Breast epithelium (tissue), 4 donors: ENCODE data around the gene EXOG. TPM values are rescaled to one million over a fixed set of nuclear protein-coding genes. Genes with fewer than 3 reads are reported as not detected.

ENCODE experiments used
- DNase-seq, 2 donors: peaks; one replicate each; pipeline ENCODE4 v3.0.0-alpha.2; 2019; ENCODE audit warnings: low spot score in 2 of 2
- H3K27ac ChIP-seq, 2 donors: fragments of 200-600 bp; sonication (generic) in 1 of 2; one replicate each; pipeline ENCODE4 v1.5.1; 2016 to 2019; ENCODE audit warnings: mild to moderate bottlenecking in 1 of 2
- H3K27me3 ChIP-seq, 2 donors: fragments of 200-600 bp; sonication (generic) in 1 of 2; one replicate each; pipeline versions ENCODE4 v1.5.1 to v1.6.0; 2017 to 2019; ENCODE audit warnings: control low read depth in 1 of 2, mild to moderate bottlenecking in 1 of 2
- H3K36me3 ChIP-seq: fragments of 200-600 bp; one replicate; pipeline ENCODE4 v1.5.1; 2019
- H3K4me1 ChIP-seq, 2 donors: fragments of 200-600 bp; sonication (generic); one replicate each; pipeline ENCODE4 v1.5.1; 2016 to 2019; ENCODE audit warnings: control low read depth in 1 of 2
- H3K4me3 ChIP-seq, 3 donors: fragments of 200-600 bp; sonication (generic); 1 replicate in 2 of 3; 2 replicates in 1 of 3; pipeline ENCODE4 v1.5.1; 2016 to 2019; ENCODE audit warnings: mild to moderate bottlenecking in 3 of 3, moderate library complexity in 2 of 3
- H3K9me3 ChIP-seq, 2 donors: fragments of 200-600 bp; sonication (generic) in 1 of 2; one replicate each; pipeline ENCODE4 v1.5.1; 2016 to 2019; ENCODE audit warnings: control low read depth in 1 of 2
- POLR2A ChIP-seq: fragments of 450-650 bp; IDR thresholded peaks from one replicate; pipeline ENCODE4 v1.6.1; 2016; ENCODE audit warnings: antibody characterized with exemption, mild to moderate bottlenecking, moderate library complexity
- POLR2AphosphoS5 ChIP-seq, 3 donors: sonication (generic); formaldehyde crosslinking; IDR thresholded peaks; one replicate each; pipeline ENCODE4 v1.6.1; 2017; ENCODE audit warnings: antibody characterized with exemption in 3 of 3
- intact Hi-C: fragments of 100-400 bp; cut with DNase I; formaldehyde crosslinking; loops from one replicate; pipeline ENCODE4 v1.15.1; 2023; ENCODE audit warnings: low total_unique reads
- total RNA-seq, 3 donors: library from RNA; depleted of rRNA; stranded (reverse); fragments of >200 nt; gene quantifications; one replicate each; pipeline ENCODE4 v1.1.0, GENCODE V29; 2016
- TF ChIP-seq, protein P1 (sequence below), 3 donors: fragments of 450-650 bp; IDR thresholded peaks; one replicate each; pipeline ENCODE4 v1.5.1; 2016 to 2017; ENCODE audit warnings: antibody characterized with exemption in 3 of 3, mild to moderate bottlenecking in 3 of 3, moderate library complexity in 3 of 3

The EXOG gene
- total RNA-seq, 3 donors from 2014 or later: 7.5 to 10.2 (median 8.8) TPM

DNA sequence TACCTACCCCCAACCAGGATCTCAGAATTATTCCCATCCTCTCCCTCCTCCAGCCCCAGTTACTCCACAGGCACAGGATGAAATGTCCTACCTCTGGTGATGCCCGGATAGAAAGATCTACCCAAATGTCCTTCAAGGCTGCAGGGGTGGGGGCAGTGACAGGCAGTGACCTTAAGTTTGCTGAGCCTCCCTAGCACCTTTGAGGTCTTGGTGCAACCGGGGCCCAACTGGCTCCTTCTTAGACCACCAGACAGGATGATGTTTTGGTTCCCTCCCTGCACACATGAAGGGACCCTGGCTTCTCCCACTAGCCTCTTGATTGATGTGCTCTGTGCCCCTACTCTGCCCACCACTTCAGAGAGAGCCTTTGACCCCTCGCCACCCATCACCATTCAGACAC lies 36.4 kb downstream of the EXOG start:
- no peak for TF ChIP-seq POLR2AphosphoS5 (IDR thresholded peaks at IDR 0.05)
- TF ChIP-seq, protein P1, sequence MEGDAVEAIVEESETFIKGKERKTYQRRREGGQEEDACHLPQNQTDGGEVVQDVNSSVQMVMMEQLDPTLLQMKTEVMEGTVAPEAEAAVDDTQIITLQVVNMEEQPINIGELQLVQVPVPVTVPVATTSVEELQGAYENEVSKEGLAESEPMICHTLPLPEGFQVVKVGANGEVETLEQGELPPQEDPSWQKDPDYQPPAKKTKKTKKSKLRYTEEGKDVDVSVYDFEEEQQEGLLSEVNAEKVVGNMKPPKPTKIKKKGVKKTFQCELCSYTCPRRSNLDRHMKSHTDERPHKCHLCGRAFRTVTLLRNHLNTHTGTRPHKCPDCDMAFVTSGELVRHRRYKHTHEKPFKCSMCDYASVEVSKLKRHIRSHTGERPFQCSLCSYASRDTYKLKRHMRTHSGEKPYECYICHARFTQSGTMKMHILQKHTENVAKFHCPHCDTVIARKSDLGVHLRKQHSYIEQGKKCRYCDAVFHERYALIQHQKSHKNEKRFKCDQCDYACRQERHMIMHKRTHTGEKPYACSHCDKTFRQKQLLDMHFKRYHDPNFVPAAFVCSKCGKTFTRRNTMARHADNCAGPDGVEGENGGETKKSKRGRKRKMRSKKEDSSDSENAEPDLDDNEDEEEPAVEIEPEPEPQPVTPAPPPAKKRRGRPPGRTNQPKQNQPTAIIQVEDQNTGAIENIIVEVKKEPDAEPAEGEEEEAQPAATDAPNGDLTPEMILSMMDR (IDR thresholded peaks at IDR 0.05): no peak
- TF ChIP-seq POLR2A: no peak
- Histone ChIP-seq H3K9me3 (no peaks in the 10 kb centered on the region), H3K27me3 (no peaks in the 10 kb centered on the region), H3K4me1 (no peaks in the 10 kb centered on the region), H3K36me3 (peaks cover 3% of the 10 kb centered on the region), H3K4me3 (no peak overlapping the region), H3K27ac (no peak overlapping the region)
- no peak for DNase-seq
- intact Hi-C loops: no loop called here

DNA sequence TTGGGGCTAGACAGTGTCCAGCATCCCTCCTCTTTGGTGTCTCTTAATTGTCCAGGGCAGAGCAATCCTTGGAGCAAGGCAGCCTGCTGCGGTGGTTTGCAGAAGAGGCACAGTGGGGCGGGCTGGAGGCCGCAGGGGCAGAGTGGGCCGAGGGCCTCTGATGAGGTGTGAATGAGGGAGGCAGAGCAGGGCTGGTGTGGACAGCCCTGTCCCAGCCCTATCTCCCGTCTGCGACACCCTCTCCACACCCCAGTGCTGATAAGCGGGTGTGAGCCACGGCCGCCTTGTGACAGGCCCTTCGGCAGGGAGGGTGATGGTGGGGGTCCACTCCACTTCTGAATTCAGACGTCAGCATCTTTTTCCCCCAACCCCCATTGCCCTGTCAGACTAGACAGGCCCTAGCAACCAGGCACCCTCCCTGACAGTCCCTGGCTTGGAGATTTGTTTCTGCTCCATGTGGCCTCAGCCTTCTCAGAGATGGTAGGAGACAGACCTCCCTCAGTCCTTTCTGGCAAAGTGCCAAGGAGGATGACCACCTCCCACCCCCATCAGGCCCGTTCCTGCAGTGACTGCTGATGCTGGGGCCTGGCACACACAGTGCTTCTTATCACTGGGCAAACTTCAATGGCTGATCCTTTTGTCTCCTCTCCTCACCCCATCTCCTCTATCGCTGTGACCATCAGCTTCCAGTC lies 37.3 kb downstream of the EXOG start:
- no peak for DNase-seq
- Histone ChIP-seq H3K4me1 (no peaks in the 10 kb centered on the region), H3K9me3 (no peaks in the 10 kb centered on the region), H3K27ac (no peak overlapping the region), H3K4me3 (no peak overlapping the region), H3K36me3 (peaks cover 3% of the 10 kb centered on the region), H3K27me3 (no peaks in the 10 kb centered on the region)
- TF ChIP-seq, protein P1 (IDR thresholded peaks at IDR 0.05): no peak
- no peak for TF ChIP-seq POLR2AphosphoS5 (IDR thresholded peaks at IDR 0.05)
- TF ChIP-seq POLR2A: no peak
- intact Hi-C loops: no loop called here

DNA sequence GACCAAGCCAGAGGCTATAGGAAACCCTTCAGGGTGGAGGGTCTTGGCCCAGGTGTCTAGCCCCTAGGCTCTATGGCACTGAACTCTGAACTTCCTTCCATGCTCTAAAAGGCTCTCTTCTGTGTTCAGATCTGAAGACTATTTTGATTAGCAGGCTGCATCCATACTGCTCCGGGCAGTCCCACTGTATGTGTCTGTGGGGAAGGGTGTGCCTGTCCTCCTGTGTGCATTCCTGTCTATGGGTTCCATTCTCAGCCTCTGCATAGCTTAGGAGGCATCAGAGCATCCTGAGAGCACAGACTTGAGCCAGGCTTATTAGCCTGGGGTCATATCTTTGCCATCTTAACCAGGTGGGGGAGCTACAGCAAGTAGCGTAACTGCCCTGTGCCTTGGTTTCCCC lies 38.0 kb downstream of the EXOG start:
- peaks cover 3% of the 10 kb centered on the region for H3K36me3 ChIP-seq
- intact Hi-C loops: no loop called here

DNA sequence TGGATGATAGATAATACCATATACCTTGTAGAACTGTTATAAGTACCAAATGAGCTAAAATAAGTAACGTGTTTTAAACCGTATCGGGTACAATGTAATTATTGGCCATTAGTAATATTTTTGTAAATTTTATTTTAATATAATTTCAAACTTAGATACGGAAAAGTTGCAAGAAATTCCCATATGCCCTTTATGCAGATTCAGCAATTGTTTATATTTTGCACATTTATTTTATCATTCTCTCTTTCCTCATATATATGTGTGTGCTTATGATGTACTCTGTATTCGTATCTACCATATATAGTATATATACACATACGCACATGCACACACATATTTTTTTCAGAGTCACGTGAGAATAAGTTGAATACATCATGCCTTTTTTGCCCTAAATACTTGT lies 38.5 kb downstream of the EXOG start:
- Histone ChIP-seq H3K27me3 (no peaks in the 10 kb centered on the region), H3K27ac (no peak overlapping the region), H3K36me3 (peaks cover 3% of the 10 kb centered on the region), H3K4me1 (no peaks in the 10 kb centered on the region), H3K4me3 (no peak overlapping the region), H3K9me3 (no peaks in the 10 kb centered on the region)
- DNase-seq: no peak
- TF ChIP-seq POLR2A (no peak), POLR2AphosphoS5 (IDR thresholded peaks at IDR 0.05) (no peak)
- TF ChIP-seq, protein P1 (IDR thresholded peaks at IDR 0.05): no peak
- intact Hi-C loops: no loop called here

More for the DNA sequence above, 38.0 kb downstream of the EXOG start:
- DNase-seq: no peak
- Histone ChIP-seq H3K27ac (no peak overlapping the region), H3K27me3 (no peaks in the 10 kb centered on the region), H3K4me3 (no peak overlapping the region), H3K4me1 (no peaks in the 10 kb centered on the region), H3K9me3 (no peaks in the 10 kb centered on the region)
- TF ChIP-seq POLR2AphosphoS5 (IDR thresholded peaks at IDR 0.05): no peak
- TF ChIP-seq, protein P1 (IDR thresholded peaks at IDR 0.05): no peak
- TF ChIP-seq POLR2A: no peak

DNA sequence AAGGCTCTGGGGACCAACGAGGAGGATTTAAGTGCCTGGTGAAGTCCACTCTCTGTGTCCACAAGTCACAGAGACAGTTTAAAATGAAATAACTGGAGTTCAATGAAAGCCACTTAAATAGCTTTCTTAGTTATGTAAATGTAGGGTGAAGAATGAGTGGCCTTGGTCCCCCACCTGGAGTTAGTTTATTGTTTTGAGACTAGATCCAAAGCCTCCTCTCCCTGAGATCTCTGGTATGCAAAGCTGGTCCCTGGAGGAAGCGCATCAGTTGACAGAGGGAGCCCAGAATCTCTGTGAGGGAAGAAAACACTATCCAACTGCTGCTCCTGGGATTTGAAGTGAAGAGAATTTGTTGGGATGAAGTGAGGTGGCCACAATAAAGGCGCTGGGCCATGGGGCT lies 40.5 kb downstream of the EXOG start:
- intact Hi-C loops: no loop called here
- Histone ChIP-seq H3K9me3 (no peaks in the 10 kb centered on the region), H3K4me3 (no peak overlapping the region), H3K27me3 (no peaks in the 10 kb centered on the region), H3K27ac (no peak overlapping the region), H3K36me3 (peaks cover 3% of the 10 kb centered on the region), H3K4me1 (no peaks in the 10 kb centered on the region)
- TF ChIP-seq, protein P1 (IDR thresholded peaks at IDR 0.05): no peak
- TF ChIP-seq POLR2AphosphoS5 (IDR thresholded peaks at IDR 0.05): no peak
- TF ChIP-seq POLR2A: no peak
- DNase-seq: no peak
